Endodermal cell (in vitro differentiated cells): Measurements from ENCODE around the gene AIG1. TPM values are rescaled to one million over a fixed set of nuclear protein-coding genes. Genes with fewer than 3 reads are reported as not detected.

Source experiments
- DNase-seq: peaks from one replicate; pipeline ENCODE4 v3.0.0-alpha.2; 2017
- H3K27ac ChIP-seq: 2 replicates; pipeline ENCODE4 v1.5.1; 2013; ENCODE audit warnings: mild to moderate bottlenecking, low read depth, low read length, moderate library complexity
- H3K27me3 ChIP-seq: 2 replicates; pipeline ENCODE4 v1.6.1; 2013; ENCODE audit warnings: mild to moderate bottlenecking, low read length, moderate library complexity; ENCODE audit not compliant: insufficient read depth, control insufficient read depth, poor library complexity, severe bottlenecking
- H3K36me3 ChIP-seq: 2 replicates; pipeline ENCODE4 v1.7.0; 2013; ENCODE audit warnings: mild to moderate bottlenecking, low read length, moderate library complexity; ENCODE audit not compliant: control insufficient read depth, insufficient read depth
- H3K4me1 ChIP-seq: one replicate; pipeline ENCODE4 v1.7.0; 2013; ENCODE audit warnings: low read length; ENCODE audit not compliant: control insufficient read depth, insufficient read depth
- H3K4me3 ChIP-seq: 2 replicates; pipeline ENCODE4 v1.5.1; 2013; ENCODE audit warnings: mild to moderate bottlenecking, low read length, moderate library complexity
- H3K9ac ChIP-seq: 2 replicates; pipeline ENCODE4 v1.6.1; 2013; ENCODE audit warnings: mild to moderate bottlenecking, low read length, moderate library complexity; ENCODE audit not compliant: poor library complexity, severe bottlenecking; ENCODE audit errors: extremely low read depth
- H3K9me3 ChIP-seq: 2 replicates; pipeline ENCODE4 v1.6.1; 2013; ENCODE audit warnings: mild to moderate bottlenecking, low read length, moderate library complexity; ENCODE audit not compliant: control insufficient read depth
- H3K27ac Mint-ChIP-seq: 2 replicates; pipeline ENCODE4 v1.8.0; 2020; ENCODE audit warnings: mixed read lengths
- H3K27me3 Mint-ChIP-seq: 2 replicates; pipeline ENCODE4 v1.8.0; 2021; ENCODE audit warnings: mild to moderate bottlenecking, mixed read lengths; ENCODE audit not compliant: insufficient read depth
- H3K36me3 Mint-ChIP-seq: 2 replicates; pipeline ENCODE4 v1.8.0; 2020; ENCODE audit warnings: low read depth, mixed read lengths
- H3K4me1 Mint-ChIP-seq: 2 replicates; pipeline ENCODE4 v1.8.0; 2020; ENCODE audit warnings: mixed read lengths
- H3K4me3 Mint-ChIP-seq: 2 replicates; pipeline ENCODE4 v1.8.0; 2020; ENCODE audit warnings: mild to moderate bottlenecking, moderate library complexity, mixed read lengths
- H3K9me3 Mint-ChIP-seq: 2 replicates; pipeline ENCODE4 v1.8.0; 2020; ENCODE audit warnings: mild to moderate bottlenecking, mixed read lengths
- CTCF ChIP-seq: fragments of 200-600 bp; sonication (generic); conservative IDR thresholded peaks from 2 replicates; pipeline ENCODE4 v1.5.0; 2021; ENCODE audit warnings: antibody characterized with exemption, mild to moderate bottlenecking
- WGBS, 2 experiments: methylation state at CpG; one replicate each; pipeline versions ENCODE4 v1.1.5 to v1.1.7; 2013; ENCODE audit warnings: missing lambda C conversion rate in 2 of 2, mixed read lengths in 1 of 2; ENCODE audit not compliant: insufficient coverage in 1 of 2, insufficient read length in 1 of 2; 5-methylcytosine and 5-hydroxymethylcytosine counted together
- total RNA-seq, 2 donors: library from RNA; stranded (reverse); fragmentation: NEBNext Ultra II Directional in 1 of 2; extraction: Animal tissue kit (Norgen Biotek cat#: 25700) in 1 of 2; gene quantifications; 2 replicates in 1 of 2; 3 replicates in 1 of 2; pipeline ENCODE4 v1.2.1, GENCODE V29; 2021

AIG1 gene
- total RNA-seq, 2 donors from 2014 or later = 23.0 to 25.2 TPM

GRCh38 chr6:143333081-143333480 is 272.4 kb downstream of the AIG1 start:
- H3K9me3 Mint-ChIP-seq = no peaks in the 10 kb centered on the region
- H3K4me3 Mint-ChIP-seq = no peak overlapping the region
- no peak for TF ChIP-seq CTCF
- H3K36me3 ChIP-seq = no peaks in the 10 kb centered on the region
- no peaks in the 10 kb centered on the region for H3K4me1 Mint-ChIP-seq
- WGBS, 2 experiments = 96% methylated on average over 2 of the region's 2 CpGs; no CpG with 5 or more reads in 1 of the 2 experiments
- no peaks in the 10 kb centered on the region for H3K27me3 Mint-ChIP-seq
- H3K27ac ChIP-seq = no peak overlapping the region
- H3K4me1 ChIP-seq = no peaks in the 10 kb centered on the region
- no peaks in the 10 kb centered on the region for H3K9me3 ChIP-seq
- H3K27me3 ChIP-seq = no peaks in the 10 kb centered on the region
- no peak overlapping the region for H3K27ac Mint-ChIP-seq
- H3K4me3 ChIP-seq = no peak overlapping the region
- no peak overlapping the region for H3K9ac ChIP-seq
- DNase-seq = no peak
- peaks cover under 1% of the 10 kb centered on the region for H3K36me3 Mint-ChIP-seq

- no peaks in the 10 kb centered on the region for H3K27me3 Mint-ChIP-seq
- H3K27ac ChIP-seq = no peak overlapping the region
Observed at GRCh38 chr6:143333749-143334520, 273.2 kb downstream of the AIG1 start.

GRCh38 chr6:143335865-143336264 is 275.2 kb downstream of the AIG1 start:
- TF ChIP-seq CTCF = no peak
- H3K4me3 ChIP-seq = no peak overlapping the region
- Mint-ChIP-seq H3K36me3 (peaks cover 2% of the 10 kb centered on the region), H3K9me3 (no peaks in the 10 kb centered on the region), H3K4me3 (no peak overlapping the region), H3K27ac (no peak overlapping the region), H3K27me3 (no peaks in the 10 kb centered on the region), H3K4me1 (no peaks in the 10 kb centered on the region)
- H3K4me1 ChIP-seq = no peaks in the 10 kb centered on the region
- H3K27me3 ChIP-seq = no peaks in the 10 kb centered on the region
- H3K27ac ChIP-seq = no peak overlapping the region
- no peaks in the 10 kb centered on the region for H3K36me3 ChIP-seq
- WGBS, 2 experiments = 100% methylated on average over 2 of the region's 2 CpGs; no CpG with 5 or more reads in 1 of the 2 experiments
- no peak for DNase-seq
- H3K9me3 ChIP-seq = no peaks in the 10 kb centered on the region
- no peak overlapping the region for H3K9ac ChIP-seq

More at GRCh38 chr6:143333749-143334520, 273.2 kb downstream of the AIG1 start:
- no peaks in the 10 kb centered on the region for H3K27me3 ChIP-seq
- Mint-ChIP-seq H3K36me3 (peaks cover 2% of the 10 kb centered on the region), H3K4me3 (no peak overlapping the region), H3K27ac (no peak overlapping the region), H3K9me3 (no peaks in the 10 kb centered on the region), H3K4me1 (no peaks in the 10 kb centered on the region)
- TF ChIP-seq CTCF = no peak
- 93 to 95% methylated on average over 5 to 7 of the region's 7 CpGs for WGBS, 2 experiments
- no peak overlapping the region for H3K4me3 ChIP-seq
- no peaks in the 10 kb centered on the region for H3K36me3 ChIP-seq
- DNase-seq = no peak
- no peaks in the 10 kb centered on the region for H3K4me1 ChIP-seq
- H3K9me3 ChIP-seq = no peaks in the 10 kb centered on the region
- H3K9ac ChIP-seq = no peak overlapping the region
